ENCODE data around the gene BARHL2. TPM values are rescaled to one million over a fixed set of nuclear protein-coding genes. Genes with fewer than 3 reads are reported as not detected.

The BARHL2 gene
- total and polyA plus RNA-seq, 2 of the 4 experiments (the other 2 are of a cell fraction): not detected

GRCh38 chr1:90761781-90762589 is 44.9 kb upstream of the BARHL2 start:
- no peak overlapping the region for H3K27ac ChIP-seq (ENCODE audit: insufficient read depth, low read length)
- H3K23ac ChIP-seq (ENCODE audit: low read depth, low read length): no peak overlapping the region
- intact Hi-C loops (cut with micrococcal nuclease) (no loop called here), dilution Hi-C loops (cut with HindIII; ENCODE audit: low sequenced_read_pairs, unreplicated experiment) (no loop called here), in situ Hi-C loops (cut with MboI; ENCODE audit: low sequenced_read_pairs) (no loop called here)
- H3K27me3 ChIP-seq (ENCODE audit: control insufficient read depth, insufficient read depth, low read length): no peaks in the 10 kb centered on the region; the same call in 1 of the 2 replicates
- H4K5ac ChIP-seq (ENCODE audit: low read depth, low read length): no peak overlapping the region
- H3K9me1 ChIP-seq (ENCODE audit: insufficient read depth, low read length): no peaks in the 10 kb centered on the region
- H3K9ac ChIP-seq (ENCODE audit: low read depth, low read length): no peak overlapping the region
- no peaks in the 10 kb centered on the region for H3K4me1 ChIP-seq (ENCODE audit: control insufficient read depth, insufficient read depth, low read length)
- WGBS, 2 experiments (ENCODE audit: extremely low coverage in 2 of 2, insufficient read length in 1 of 2): no CpG with 5 or more reads among the region's 12 CpGs
- no peak overlapping the region for H2BK15ac ChIP-seq (ENCODE audit: low read depth, low read length)
- BruUV-seq (replicated peaks): no TSS peak
- H3K18ac ChIP-seq (ENCODE audit: low read depth, low read length): no peak overlapping the region
- H2BK120ac ChIP-seq (ENCODE audit: low read depth, low read length): no peak overlapping the region
- no peak overlapping the region for H2AFZ ChIP-seq (replicated peaks; ENCODE audit: low read length, poor library complexity)
- no peak overlapping the region for H2BK20ac ChIP-seq (ENCODE audit: low read depth, low read length)
- no peaks in the 10 kb centered on the region for H4K20me1 ChIP-seq (ENCODE audit: insufficient read depth, low read length)
- ChIA-PET POLR2A (ENCODE audit: unreplicated experiment) (no interaction called here), CTCF (no interaction called here)
- TF ChIP-seq MAZ (IDR thresholded peaks at IDR 0.05; ENCODE audit: borderline replicate concordance, low read depth, low read length) (no peak), BHLHE40 (IDR thresholded peaks at IDR 0.05; ENCODE audit: low read depth, low read length) (no peak), NFE2L2 (IDR thresholded peaks at IDR 0.05; ENCODE audit: low read depth, low read length) (no peak), POLR2A (IDR thresholded peaks at IDR 0.05; ENCODE audit: low read depth, low read length) (no peak), FOS (IDR thresholded peaks at IDR 0.05; ENCODE audit: low read depth, low read length) (no peak), MXI1 (IDR thresholded peaks at IDR 0.05; ENCODE audit: borderline replicate concordance, low read depth, low read length) (no peak)
- H3K9me3 ChIP-seq (ENCODE audit: control insufficient read depth, insufficient read depth, low read length): no peaks in the 10 kb centered on the region
- H4K8ac ChIP-seq (ENCODE audit: low read depth in 2 of 2, low read length in 2 of 2): no peak overlapping the region
- H4K91ac ChIP-seq (ENCODE audit: insufficient read depth, low read depth, low read length): no peak overlapping the region
- H3K4ac ChIP-seq (ENCODE audit: low read depth, low read length): no peak overlapping the region
- no peak overlapping the region for H3K56ac ChIP-seq (ENCODE audit: extremely low read depth, insufficient read depth, low read length)
- no peaks in the 10 kb centered on the region for H3K36me3 ChIP-seq (ENCODE audit: control insufficient read depth, insufficient read depth, low read length)
- ATAC-seq (ENCODE audit: low read depth): no peak
- H3K79me1 ChIP-seq (ENCODE audit: low read depth in 1 of 2, low read length in 2 of 2): no peaks in the 10 kb centered on the region
- H3K4me3 ChIP-seq (ENCODE audit: insufficient read depth, low read depth, low read length): no peak overlapping the region
- H3K4me2 ChIP-seq (ENCODE audit: low read depth, low read length): no peak overlapping the region
- H2AK9ac ChIP-seq (replicated peaks; ENCODE audit: low read depth, low read length, poor library complexity): no peak overlapping the region
- H3K14ac ChIP-seq (replicated peaks; ENCODE audit: low read depth, low read length): no peak overlapping the region
- no peak overlapping the region for H2AK5ac ChIP-seq (ENCODE audit: low read depth, low read length)
- H2BK5ac ChIP-seq (ENCODE audit: low read depth, low read length, poor library complexity, severe bottlenecking): no peak overlapping the region
- no peak for DNase-seq

All from IMR-90 (cell line).